ENCODE results near the gene DNAJC3. TPM values are rescaled to one million over a fixed set of nuclear protein-coding genes. Genes with fewer than 3 reads are reported as not detected.

DNAJC3 gene
- total and polyA plus RNA-seq, 9 of the 15 experiments (the other 6 are each of a cell fraction or from before 2014, with no cell fraction given) = 7.8 to 21.8 (median 10.4) TPM

GRCh38 chr13:95677564-95678266 lies 776 bp downstream of the DNAJC3 start:
- 0% methylated on average over 20 of the region's 30 CpGs for WGBS (ENCODE audit: insufficient coverage, low coverage, missing lambda C conversion rate)
- TSS peak; percentile 44 for BruUV-seq (replicated peaks)
- Histone ChIP-seq H3K79me2 (ENCODE audit: control insufficient read depth, insufficient read depth, low read length) (peaks cover 76% of the 10 kb centered on the region), H4K20me1 (replicated peaks; ENCODE audit: control insufficient read depth, insufficient read depth, low read length) (no peaks in the 10 kb centered on the region), H3K9ac (ENCODE audit: insufficient read depth in 1 of 2, low read depth in 2 of 2, low read length in 2 of 2) (peak overlapping the region; percentile 77 to 99), H2AFZ (ENCODE audit: low read depth, low read length) (peak overlapping the region; percentile 78; the same call in 1 of the 2 replicates), H3K4me2 (ENCODE audit: insufficient read depth, low read length) (peak overlapping the region; percentile 91), H3K27me3 (ENCODE audit: control insufficient read depth in 2 of 2, insufficient read depth in 2 of 2, low read length in 2 of 2) (no peaks in the 10 kb centered on the region), H3K9me3 (replicated peaks; ENCODE audit: control insufficient read depth, insufficient read depth, low read depth, low read length) (no peaks in the 10 kb centered on the region), H3K36me3 (ENCODE audit: control insufficient read depth, insufficient read depth, low read length) (0 out of 3 replicates have a peak, but pooled peaks cover 3% of the 10 kb centered on the region), H3K27ac (ENCODE audit: extremely low read depth, low read depth, low read length) (peak overlapping the region; percentile 87), H3K4me3 (peak overlapping the region; percentile 67), H3K9me1 (ENCODE audit: control insufficient read depth, insufficient read depth, low read length) (no peaks in the 10 kb centered on the region), H3K4me1 (replicated peaks in 1 of 2; ENCODE audit: control insufficient read depth in 2 of 2, insufficient read depth in 2 of 2, low read length in 2 of 2) (peaks cover 0 to 6% of the 10 kb centered on the region in 2 experiments; a peak in 3 of 5 replicates)
- ATAC-seq (peak; percentile 12; the same call in 2 of the 3 replicates), DNase-seq (ENCODE audit: extremely low read depth in 1 of 4, low spot score in 3 of 4) (peak in 1 of 4 experiments; percentile 18), FAIRE-seq (peak; percentile 72)
- intact Hi-C loops (cut with micrococcal nuclease) (loop anchor here (2.0 to 10.0 kb wide), 2 partner anchors 79 to 1757 kb away; partner anchors contain the start of gene RAP2A), in situ Hi-C loops (cut with MboI) (no loop called here)
- CTCF ChIA-PET (ENCODE audit: low intra/inter-chr PET ratio) = no interaction called here
- POLR2A ChIA-PET = interaction anchor here (1.0 kb wide), 1 partner anchor 68 kb away, joined by 5 read pairs; no protein-coding TSS in a partner anchor
- TF ChIP-seq TEAD2 (tag; IDR thresholded peaks at IDR 0.05) (no peak), SIN3A (IDR thresholded peaks at IDR 0.05; ENCODE audit: borderline replicate concordance in 2 of 2, control insufficient read depth in 1 of 2, low read depth in 2 of 2, low read length in 2 of 2) (0 out of 4 replicates have a peak, but pooled peaks of 1 of the 2 experiments have one; percentile 15), PHF20 (IDR thresholded peaks at IDR 0.05; ENCODE audit: partially characterized antibody) (peak; percentile 2), THRA (IDR thresholded peaks at IDR 0.05) (no peak), ZNF592 (IDR thresholded peaks at IDR 0.05) (no peak), CCNT2 (IDR thresholded peaks at IDR 0.05; ENCODE audit: borderline replicate concordance, extremely low read depth, insufficient read length, low read depth, low read length) (no peak), ZNF280A (IDR thresholded peaks at IDR 0.05; ENCODE audit: low read depth, partially characterized antibody) (no peak), PKNOX1 (IDR thresholded peaks at IDR 0.05) (peak; percentile 30; the same call in 1 of the 2 replicates), SREBF1 (IDR thresholded peaks at IDR 0.05; ENCODE audit: borderline replicate concordance, low read depth, low read length) (no peak), COPS2 (conservative IDR thresholded peaks at IDR 0.05) (no peak), KDM2B (CRISPR knock-in tag; IDR thresholded peaks at IDR 0.05) (no peak), RFX1 (IDR thresholded peaks at IDR 0.05) (no peak)

All from K562 (cell line).